Erythroblast (primary cell): ENCODE measurements around the gene AFMID.

Experiments
- GATA1 ChIP-seq: IDR thresholded peaks from 2 replicates; pipeline ENCODE4 v1.6.1; 2011; ENCODE audit warnings: low read depth, mild to moderate bottlenecking, control low read depth, low read length, moderate library complexity
- POLR2A ChIP-seq: IDR thresholded peaks from 2 replicates; pipeline ENCODE4 v1.6.1; 2011; ENCODE audit warnings: mild to moderate bottlenecking, low read length

DNA sequence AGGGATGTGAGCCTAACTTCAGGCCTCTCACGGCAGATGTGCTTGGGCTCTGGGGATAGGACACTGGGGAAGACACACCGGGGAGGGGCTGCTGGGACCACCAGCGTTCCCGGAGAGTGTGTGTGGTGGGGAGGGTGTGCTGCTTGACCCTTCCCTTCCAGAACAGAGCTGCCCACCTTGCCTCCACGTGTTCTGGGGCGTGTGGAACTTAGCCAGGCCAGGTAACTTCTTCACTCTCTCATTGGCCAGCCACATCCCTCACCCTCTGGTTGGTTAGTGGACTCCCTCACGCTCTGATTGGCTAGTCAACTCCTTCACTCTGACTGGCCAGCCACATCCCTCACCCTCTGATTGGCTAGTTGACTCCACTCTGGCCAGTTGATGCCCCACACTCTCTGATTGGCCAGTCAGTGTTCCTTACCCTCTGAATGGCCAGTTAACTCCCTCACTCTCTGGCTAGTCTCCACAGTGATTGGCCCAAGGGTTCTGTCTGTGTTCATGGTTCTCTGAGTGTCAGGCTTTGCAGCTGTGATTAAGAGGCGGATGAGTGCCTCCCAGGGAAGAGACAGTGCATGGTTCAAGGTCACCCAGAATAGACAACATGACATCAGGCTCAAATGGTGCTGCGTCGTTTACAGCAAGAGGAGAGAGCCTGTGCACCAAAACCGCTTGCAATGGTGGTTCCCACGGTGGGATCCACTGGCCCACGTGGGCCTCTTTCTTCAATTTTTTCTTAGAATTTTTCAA lies 54.3 kb downstream of the AFMID start:
- TF ChIP-seq POLR2A = no peak
- TF ChIP-seq GATA1 = no peak
